Activated CD4-positive, alpha-beta T cell treated with anti-CD3 and anti-CD28 coated beads, Interleukin-2, amount 10 ng/mL, durations not matched to agents 7 days and 5 days (primary cell): ENCODE measurements around the gene ATRN. TPM values are rescaled to one million over a fixed set of nuclear protein-coding genes. Genes with fewer than 3 reads are reported as not detected.

Source experiments
- CTCF ChIA-PET: fragments of 350-600 bp; sonication (Branson Sonifier 250); formaldehyde crosslinking; loops from one replicate; lab custom pipeline; 2021; ENCODE audit warnings: antibody characterized with exemption; lab: Charles Lee
- POLR2A ChIA-PET: fragments of 350-600 bp; sonication (Branson Sonifier 250); formaldehyde crosslinking; loops from one replicate; lab custom pipeline; 2021; ENCODE audit warnings: antibody characterized with exemption; lab: Charles Lee
- DNase-seq: peaks from one replicate; pipeline ENCODE4 v3.0.0-alpha.2; 2020
- H3K27ac Mint-ChIP-seq: one replicate; pipeline ENCODE4 v1.8.0; 2021; ENCODE audit warnings: mild to moderate bottlenecking, moderate library complexity, mixed read lengths
- H3K27me3 Mint-ChIP-seq: one replicate; pipeline ENCODE4 v1.8.0; 2021; ENCODE audit warnings: mixed read lengths
- H3K36me3 Mint-ChIP-seq: one replicate; pipeline ENCODE4 v1.8.0; 2021; ENCODE audit warnings: low read depth, mixed read lengths
- H3K4me1 Mint-ChIP-seq: one replicate; pipeline ENCODE4 v1.8.0; 2021; ENCODE audit warnings: mixed read lengths
- H3K4me3 Mint-ChIP-seq: one replicate; pipeline ENCODE4 v1.8.0; 2021; ENCODE audit warnings: mild to moderate bottlenecking, moderate library complexity, mixed read lengths
- H3K9me3 Mint-ChIP-seq: one replicate; pipeline ENCODE4 v1.8.0; 2021; ENCODE audit warnings: mixed read lengths
- total RNA-seq, 2 experiments: library from RNA; stranded (reverse); gene quantifications; one replicate each; pipeline ENCODE4 v1.2.3, GENCODE V29; 2021

ATRN gene
- total RNA-seq, 2 experiments from 2014 or later: 7.8 TPM

DNA sequence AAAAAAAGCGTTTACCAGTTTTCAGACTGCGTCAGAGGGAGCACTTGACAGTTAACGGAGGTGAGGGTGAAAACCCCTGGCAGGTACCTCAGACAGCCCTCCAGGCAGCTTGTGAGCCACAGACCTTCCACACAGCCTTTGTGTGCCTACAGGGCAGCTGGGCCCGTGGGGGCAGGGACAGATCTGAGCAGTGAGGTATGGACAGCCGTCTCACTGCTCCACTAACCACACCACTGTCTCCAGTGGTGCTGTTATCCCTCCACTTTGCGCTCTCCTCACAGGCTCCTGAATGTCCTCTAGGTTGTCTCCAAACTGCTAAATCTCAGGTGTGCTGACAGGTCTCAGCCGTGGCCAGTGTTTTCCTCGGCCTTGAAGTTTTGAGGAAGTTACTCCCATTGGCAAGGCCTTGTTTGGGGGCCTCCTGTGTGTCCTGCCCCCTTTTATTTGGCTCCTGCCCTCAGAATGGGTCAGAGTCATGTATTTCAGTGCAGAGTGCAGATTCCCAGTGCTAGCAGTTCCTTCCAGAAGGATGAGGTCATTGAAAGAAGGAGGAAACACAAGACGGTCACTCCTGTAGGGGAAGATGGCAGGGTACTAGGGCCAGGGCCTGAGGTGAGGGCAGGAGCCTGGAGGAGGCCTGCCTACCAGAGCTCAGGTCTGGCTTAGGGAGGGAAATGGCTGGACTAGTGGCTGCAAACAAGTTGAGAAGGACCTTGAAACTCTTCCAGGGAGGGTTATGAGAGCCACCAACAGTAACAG is 180.6 kb downstream of the ATRN start:
- POLR2A ChIA-PET: no interaction called here
- CTCF ChIA-PET: interaction anchor here (0.7 kb wide), 1 partner anchor 35 kb away, joined by 3 read pairs; no protein-coding TSS in a partner anchor
- no peaks in the 10 kb centered on the region for H3K36me3 Mint-ChIP-seq
- H3K9me3 Mint-ChIP-seq: no peaks in the 10 kb centered on the region
- H3K27me3 Mint-ChIP-seq: peaks cover 2% of the 10 kb centered on the region
- no peak overlapping the region for H3K27ac Mint-ChIP-seq
- H3K4me1 Mint-ChIP-seq: peaks cover 11% of the 10 kb centered on the region
- no peak for DNase-seq
- no peak overlapping the region for H3K4me3 Mint-ChIP-seq

DNA sequence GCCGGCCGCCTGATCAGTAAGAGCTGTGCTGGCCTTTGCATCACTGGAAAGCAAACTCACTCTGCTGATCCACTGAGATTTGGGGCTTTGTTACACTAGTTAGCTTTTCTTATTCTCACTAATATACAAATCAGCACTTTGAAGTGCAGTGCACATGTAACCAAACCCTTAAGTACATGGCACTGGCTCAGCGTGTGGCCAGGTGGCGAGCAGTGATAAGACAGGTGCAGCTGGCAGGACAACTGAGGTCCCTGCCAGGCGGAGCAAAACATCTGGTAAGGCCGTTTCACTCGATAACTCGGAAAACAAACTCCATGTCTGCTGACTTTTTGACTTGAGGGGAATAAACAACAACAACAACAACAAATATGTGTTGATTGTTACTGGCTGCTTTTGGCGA is 181.4 kb downstream of the ATRN start:
- H3K27me3 Mint-ChIP-seq: peaks cover 5% of the 10 kb centered on the region
- POLR2A ChIA-PET: no interaction called here
- CTCF ChIA-PET: no interaction called here
- no peak for DNase-seq
- H3K4me3 Mint-ChIP-seq: no peak overlapping the region
- peaks cover 11% of the 10 kb centered on the region for H3K4me1 Mint-ChIP-seq
- H3K27ac Mint-ChIP-seq: no peak overlapping the region
- no peaks in the 10 kb centered on the region for H3K9me3 Mint-ChIP-seq
- H3K36me3 Mint-ChIP-seq: no peaks in the 10 kb centered on the region

DNA sequence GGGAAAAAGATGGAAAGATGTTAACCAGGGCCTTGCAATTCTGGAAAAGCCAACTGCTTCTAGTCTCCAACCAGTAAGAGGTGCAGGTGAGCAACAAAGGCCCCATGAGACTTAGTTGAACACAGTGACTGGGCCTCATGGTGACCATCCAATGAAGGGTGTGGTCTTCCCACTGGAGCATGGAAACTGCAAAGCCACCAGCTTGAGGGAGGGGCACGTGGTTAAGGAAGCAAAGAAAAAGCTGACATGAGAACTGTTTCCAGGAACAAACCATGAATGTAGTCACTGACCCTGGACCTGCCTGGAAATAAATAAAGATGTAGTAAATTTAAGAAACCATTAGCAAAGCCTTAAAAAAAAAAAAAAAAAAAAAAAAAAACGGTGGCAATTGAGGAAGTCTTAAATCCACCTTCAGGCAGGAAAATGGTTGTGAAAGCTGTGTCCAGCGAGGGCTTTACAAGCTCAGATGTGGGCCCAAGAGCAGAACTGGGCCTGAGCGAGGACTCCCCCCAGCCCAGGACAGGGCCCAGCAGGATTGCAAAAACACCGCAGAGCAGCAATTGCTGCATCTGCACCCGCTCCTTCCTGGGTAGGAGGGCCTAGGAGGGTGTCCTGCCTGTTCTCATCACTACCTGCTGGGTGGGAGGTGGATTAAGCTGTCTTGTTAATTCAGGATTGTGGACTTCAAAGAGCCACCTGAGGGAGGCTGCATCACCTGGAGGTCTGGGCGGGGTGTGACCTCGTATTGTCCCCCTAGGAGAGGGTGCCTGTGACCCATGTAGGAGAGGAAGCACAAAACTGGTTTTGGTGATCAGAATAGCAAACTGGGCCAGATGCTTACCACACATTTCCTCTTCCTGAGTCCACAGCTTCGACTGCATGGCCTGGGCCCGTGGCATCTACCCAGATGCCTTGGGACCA is 182.1 kb downstream of the ATRN start:
- Mint-ChIP-seq H3K4me3 (no peak overlapping the region), H3K27me3 (peaks cover 5% of the 10 kb centered on the region), H3K4me1 (peaks cover 11% of the 10 kb centered on the region), H3K36me3 (no peaks in the 10 kb centered on the region), H3K27ac (no peak overlapping the region), H3K9me3 (no peaks in the 10 kb centered on the region)
- ChIA-PET POLR2A (no interaction called here), CTCF (interaction anchor here (1.0 kb wide), 1 partner anchor 12 kb away, joined by 4 read pairs; no protein-coding TSS in a partner anchor)
- no peak for DNase-seq

DNA sequence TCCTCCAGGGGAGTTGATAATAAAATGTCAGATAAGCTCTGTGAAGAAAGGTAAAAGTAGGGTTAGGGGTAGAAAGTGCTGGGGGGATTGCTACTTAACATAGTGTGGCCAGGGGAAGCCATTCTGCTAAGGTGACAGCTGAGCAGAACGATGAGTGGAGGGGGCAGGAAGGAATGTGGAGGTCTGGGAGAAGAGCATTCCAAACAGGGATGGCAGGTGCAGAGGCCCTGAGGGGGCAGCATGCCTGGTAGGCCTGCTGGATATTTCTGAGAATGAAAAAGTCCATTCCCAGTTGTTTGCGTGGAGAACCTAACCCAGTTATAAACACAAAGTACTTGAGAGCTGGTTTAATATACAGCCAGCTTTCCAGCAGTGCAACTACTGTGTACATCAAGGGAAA is 183.1 kb downstream of the ATRN start:
- Mint-ChIP-seq H3K27me3 (peaks cover 9% of the 10 kb centered on the region), H3K36me3 (no peaks in the 10 kb centered on the region), H3K4me3 (no peak overlapping the region), H3K27ac (no peak overlapping the region), H3K9me3 (no peaks in the 10 kb centered on the region), H3K4me1 (peaks cover 15% of the 10 kb centered on the region)
- ChIA-PET CTCF (interaction anchor here (0.6 to 1.0 kb wide), 2 partner anchors 11 to 27 kb away, joined by 3 to 4 read pairs; no protein-coding TSS in a partner anchor), POLR2A (no interaction called here)
- DNase-seq: no peak

DNA sequence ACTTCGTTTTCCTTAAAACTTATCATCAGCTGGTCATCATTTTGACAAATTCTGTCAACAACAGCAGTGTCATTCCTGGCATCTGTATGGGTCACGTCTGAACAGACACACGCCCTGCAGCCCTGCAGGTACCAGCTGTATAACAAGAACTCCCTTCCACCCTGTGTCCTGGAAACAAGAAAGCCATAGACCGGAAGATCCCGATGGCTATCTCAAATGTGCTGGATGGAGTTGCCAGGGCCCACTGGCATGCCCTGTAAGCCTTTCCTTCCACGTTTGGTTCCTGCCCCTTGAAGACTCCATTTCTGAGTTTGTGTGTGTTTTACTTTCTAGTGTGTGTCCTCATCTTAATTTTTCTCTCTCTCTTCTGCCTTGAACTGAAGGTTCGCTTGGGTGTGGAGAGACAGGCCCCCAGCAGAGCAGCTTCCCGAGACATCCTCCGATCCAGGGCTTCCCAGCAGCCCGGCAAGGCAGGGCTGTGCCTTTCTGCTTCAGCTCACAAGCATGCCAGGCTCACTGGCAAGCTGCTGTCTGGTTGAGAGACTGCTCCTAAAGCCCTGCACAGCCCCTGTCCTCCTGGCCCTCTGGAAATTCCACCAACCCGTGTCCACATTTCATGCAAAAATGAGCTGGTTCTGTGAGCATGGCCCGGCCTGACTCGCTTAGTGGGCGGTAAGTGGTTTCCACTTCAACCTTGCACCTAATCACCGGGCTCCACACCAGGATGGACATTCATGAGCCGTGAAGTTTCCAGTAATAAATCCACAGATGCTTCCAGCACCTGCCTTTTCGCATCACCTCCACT is 183.7 kb downstream of the ATRN start:
- H3K36me3 Mint-ChIP-seq: no peaks in the 10 kb centered on the region
- H3K27ac Mint-ChIP-seq: no peak overlapping the region
- H3K4me3 Mint-ChIP-seq: no peak overlapping the region
- peaks cover 21% of the 10 kb centered on the region for H3K4me1 Mint-ChIP-seq
- ChIA-PET POLR2A (no interaction called here), CTCF (interaction anchor here (0.6 to 1.0 kb wide), 2 partner anchors 11 to 28 kb away, joined by 3 to 4 read pairs; no protein-coding TSS in a partner anchor)
- peaks cover 12% of the 10 kb centered on the region for H3K27me3 Mint-ChIP-seq
- H3K9me3 Mint-ChIP-seq: no peaks in the 10 kb centered on the region
- DNase-seq: no peak

DNA sequence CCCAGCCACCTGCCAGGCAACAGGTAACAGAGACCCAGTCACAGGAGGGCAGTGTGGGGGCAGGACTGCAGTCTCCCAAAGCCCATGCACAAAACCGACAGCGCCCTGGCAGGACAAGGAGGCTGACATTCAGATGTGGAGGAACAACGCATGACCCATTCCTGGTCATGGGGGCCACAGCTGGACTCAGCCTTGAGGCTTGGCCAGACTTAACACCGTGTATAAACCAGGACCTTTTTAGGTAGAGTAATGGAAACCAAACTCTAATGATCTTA is 184.2 kb downstream of the ATRN start:
- CTCF ChIA-PET: no interaction called here
- Mint-ChIP-seq H3K4me1 (peaks cover 24% of the 10 kb centered on the region), H3K27ac (no peak overlapping the region), H3K36me3 (no peaks in the 10 kb centered on the region), H3K27me3 (peaks cover 17% of the 10 kb centered on the region), H3K9me3 (no peaks in the 10 kb centered on the region), H3K4me3 (no peak overlapping the region)
- no peak for DNase-seq
- POLR2A ChIA-PET: no interaction called here

DNA sequence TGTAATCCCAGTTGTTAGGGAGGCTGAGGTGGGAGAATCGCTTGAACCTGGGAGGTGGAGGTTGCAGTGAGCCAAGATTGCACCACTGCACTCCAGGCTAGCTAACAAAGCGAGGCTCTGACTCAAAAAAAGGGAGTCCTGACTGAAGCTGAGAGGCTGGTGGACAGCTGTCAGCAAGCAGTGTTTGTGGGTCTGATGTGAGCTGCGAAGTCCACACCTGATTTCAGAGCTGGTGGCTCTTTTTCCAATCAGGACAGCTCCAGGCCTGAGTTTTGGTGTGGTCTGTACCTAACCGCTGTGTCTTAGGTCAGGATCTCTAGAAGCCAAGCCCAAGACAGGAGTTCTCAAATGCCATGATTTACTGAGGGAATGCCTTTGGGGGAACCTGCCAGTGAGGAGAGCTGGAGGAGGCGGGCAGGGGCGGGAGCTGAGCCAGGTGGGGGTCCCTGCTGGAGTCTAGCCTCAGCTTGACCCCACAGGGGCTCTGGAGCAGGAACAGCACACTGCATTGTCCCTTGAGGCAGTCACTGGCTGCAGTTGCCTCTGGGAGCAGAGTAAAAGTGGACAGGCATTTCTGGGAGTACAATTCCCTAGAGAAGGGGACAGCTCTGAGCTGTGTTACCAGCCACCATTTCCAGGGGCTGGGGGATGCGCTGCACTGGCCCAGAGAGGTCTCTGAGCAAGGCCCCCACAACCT is 187.3 kb downstream of the ATRN start:
- Mint-ChIP-seq H3K36me3 (no peaks in the 10 kb centered on the region), H3K4me3 (no peak overlapping the region), H3K27me3 (peaks cover 42% of the 10 kb centered on the region), H3K27ac (no peak overlapping the region), H3K4me1 (peaks cover 19% of the 10 kb centered on the region), H3K9me3 (no peaks in the 10 kb centered on the region)
- CTCF ChIA-PET: interaction anchor here (1.0 to 2.2 kb wide), 4 partner anchors 10 to 197 kb away, joined by 3 to 7 read pairs (median 6); partner anchors contain the start of gene AP5S1
- no peak for DNase-seq
- POLR2A ChIA-PET: no interaction called here

DNA sequence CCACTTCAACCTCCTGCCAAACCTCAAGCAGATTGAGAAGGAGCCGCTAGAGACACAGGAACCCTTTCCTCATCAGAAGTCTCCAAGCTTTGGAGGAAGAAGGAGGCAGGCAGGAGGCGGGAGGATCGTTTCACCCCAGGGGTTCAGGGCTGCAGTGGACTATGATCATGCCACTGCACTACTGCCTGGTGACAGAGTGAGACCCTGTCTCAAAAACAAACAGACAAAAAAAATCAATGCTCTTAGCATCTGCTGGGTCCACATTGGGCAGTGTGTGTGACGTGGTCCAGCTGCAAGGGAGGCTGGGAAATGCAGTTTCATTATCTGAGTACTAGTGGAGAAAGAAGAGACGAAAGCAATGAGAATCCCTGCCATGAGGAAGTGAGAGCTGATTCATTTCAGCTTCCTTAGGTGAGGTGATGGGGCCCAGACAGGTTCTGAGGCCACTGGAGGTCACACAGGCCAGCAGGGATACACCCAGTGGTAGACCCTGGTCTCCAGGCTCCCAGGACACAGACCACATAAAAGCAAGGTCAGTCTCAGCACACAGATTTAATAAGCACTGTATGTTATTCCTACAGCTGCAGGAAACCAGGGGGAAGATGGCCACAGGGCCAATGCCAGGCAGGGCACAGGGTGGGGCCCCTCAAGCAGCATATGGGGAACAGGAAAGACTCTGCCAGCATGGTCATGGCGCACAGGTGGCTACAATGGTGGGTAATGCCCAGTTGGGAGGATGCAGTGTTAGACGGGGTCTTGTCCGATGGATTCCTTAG is 188.1 kb downstream of the ATRN start:
- DNase-seq: no peak
- Mint-ChIP-seq H3K27ac (no peak overlapping the region), H3K36me3 (no peaks in the 10 kb centered on the region), H3K4me3 (no peak overlapping the region), H3K4me1 (peaks cover 15% of the 10 kb centered on the region), H3K27me3 (peaks cover 48% of the 10 kb centered on the region), H3K9me3 (no peaks in the 10 kb centered on the region)
- ChIA-PET CTCF (interaction anchor here (1.0 to 2.2 kb wide), 5 partner anchors 10 to 196 kb away, joined by 3 to 7 read pairs (median 5); partner anchors contain the start of gene AP5S1), POLR2A (no interaction called here)

DNA sequence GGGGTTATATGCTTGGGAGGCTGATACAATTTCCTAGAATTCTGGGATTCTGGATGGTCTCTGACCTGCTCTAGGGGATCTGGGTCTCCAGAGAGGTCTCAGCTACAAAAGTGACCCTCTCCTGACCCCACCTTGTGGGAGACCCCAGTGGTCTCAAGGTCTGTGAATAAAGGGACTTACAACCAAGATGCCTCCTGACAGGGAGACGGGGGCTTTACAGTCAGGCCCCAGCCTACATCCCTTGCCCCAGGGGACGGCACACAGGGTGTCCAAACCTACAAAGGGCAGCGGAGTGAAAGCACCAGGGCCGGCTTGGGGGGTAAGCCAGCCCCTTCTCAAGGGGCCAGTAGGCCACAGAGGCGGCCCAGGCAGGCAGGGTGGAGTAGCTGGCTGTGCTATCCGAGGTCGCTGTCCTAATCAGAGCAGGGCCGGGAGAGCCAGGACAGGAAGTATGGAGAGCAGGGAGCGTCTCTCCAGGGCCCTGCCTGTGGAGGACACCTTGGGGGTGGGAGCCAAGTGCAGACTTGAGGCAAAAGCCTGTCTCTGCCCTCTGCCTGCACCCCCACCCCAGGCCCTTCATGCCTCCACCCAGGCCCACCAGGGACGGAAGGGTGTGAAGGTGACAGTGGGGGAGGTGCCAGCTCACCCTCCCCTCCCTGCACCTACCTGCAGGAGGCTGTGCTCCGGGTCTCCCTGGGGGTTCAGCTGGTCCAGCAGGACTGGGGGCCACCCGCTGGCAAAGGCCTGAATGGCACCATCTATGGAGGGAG is 188.9 kb downstream of the ATRN start:
- Mint-ChIP-seq H3K4me3 (no peak overlapping the region), H3K27ac (no peak overlapping the region), H3K4me1 (peaks cover 15% of the 10 kb centered on the region), H3K36me3 (no peaks in the 10 kb centered on the region), H3K9me3 (no peaks in the 10 kb centered on the region), H3K27me3 (peaks cover 52% of the 10 kb centered on the region)
- CTCF ChIA-PET: interaction anchor here (0.6 to 2.2 kb wide), 6 partner anchors 10 to 250 kb away, joined by 3 to 7 read pairs (median 4); partner anchors contain the start of gene AP5S1
- no peak for DNase-seq
- POLR2A ChIA-PET: no interaction called here

DNA sequence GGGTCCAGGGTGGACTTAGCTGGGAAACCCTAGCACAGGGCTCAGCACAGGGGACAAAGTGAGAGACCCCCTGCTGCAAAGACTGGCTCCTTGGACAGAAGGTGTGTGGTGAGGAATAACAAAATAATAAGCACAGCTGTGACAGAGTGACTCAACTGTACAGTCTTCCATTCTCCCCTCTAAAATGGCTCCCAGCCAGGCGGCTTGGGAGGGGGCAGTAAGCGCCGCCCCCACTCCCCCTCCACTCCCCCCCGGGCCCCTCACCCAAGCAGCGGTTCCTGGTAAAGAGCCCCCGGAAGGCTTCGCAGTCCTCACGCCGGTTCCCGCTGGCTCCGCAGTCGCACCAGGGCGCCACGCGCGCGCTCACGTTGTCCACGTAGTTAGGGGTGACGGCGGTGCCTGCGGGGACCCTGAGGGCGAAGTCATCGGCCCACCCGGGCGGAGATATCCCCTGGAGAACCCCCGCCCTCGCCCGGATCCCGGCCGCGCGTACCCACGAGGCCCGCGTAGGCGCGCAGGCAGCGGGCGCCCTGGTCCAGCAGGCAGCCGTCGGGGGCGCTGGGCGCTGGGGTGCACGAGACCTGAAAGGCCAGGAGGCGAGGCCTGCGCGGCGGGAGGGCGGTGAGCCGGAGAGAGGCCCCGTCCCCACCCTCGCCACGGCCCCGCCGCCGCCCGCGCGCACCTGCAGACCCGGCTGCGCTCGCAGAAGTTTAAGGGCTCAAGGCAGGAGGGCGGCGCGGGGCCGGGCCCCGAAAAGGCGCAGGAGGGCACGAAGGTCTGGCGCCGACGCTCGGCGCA is 189.6 kb downstream of the ATRN start:
- no peaks in the 10 kb centered on the region for H3K9me3 Mint-ChIP-seq
- H3K27ac Mint-ChIP-seq: no peak overlapping the region
- H3K4me1 Mint-ChIP-seq: peaks cover 21% of the 10 kb centered on the region
- no peak overlapping the region for H3K4me3 Mint-ChIP-seq
- no peak for DNase-seq
- H3K27me3 Mint-ChIP-seq: peaks cover 52% of the 10 kb centered on the region
- ChIA-PET POLR2A (no interaction called here), CTCF (interaction anchor here (0.6 to 1.8 kb wide), 3 partner anchors 9 to 249 kb away, joined by 3 to 5 read pairs (median 4); no protein-coding TSS in a partner anchor)
- H3K36me3 Mint-ChIP-seq: no peaks in the 10 kb centered on the region
